GM18502 (cell line): ENCODE data around the gene MCIDAS.

Source experiments
- ATAC-seq: cut with Tn5 transposase; IDR thresholded peaks from one replicate; pipeline ENCODE4 v1.9.1; 2021; ENCODE audit warnings: mild to moderate bottlenecking; ENCODE audit not compliant: unreplicated experiment, poor library complexity

MCIDAS gene

DNA sequence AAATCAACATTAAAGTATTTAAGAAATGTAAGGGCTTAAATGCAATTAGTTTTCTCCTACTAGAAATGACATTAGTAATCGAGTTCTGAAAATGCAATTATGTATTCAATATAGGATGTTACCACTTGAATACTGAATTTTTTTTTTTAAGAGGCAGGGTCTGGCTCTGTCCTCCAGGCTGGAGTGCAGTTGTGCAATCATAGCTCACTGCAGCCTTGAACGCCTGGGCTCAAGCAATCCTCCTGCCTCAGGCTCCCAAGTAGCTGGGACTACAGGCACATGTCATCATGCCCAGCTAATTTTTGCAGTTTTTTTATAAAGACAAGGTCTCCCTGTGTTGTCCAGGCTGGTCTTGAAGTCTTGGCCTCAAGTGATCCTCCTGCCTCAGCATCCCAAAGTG is 55.6 kb downstream of the MCIDAS start:
- no peak for ATAC-seq
